Neuronal stem cell (in vitro differentiated cells): Measurements from ENCODE around the gene EIF3D.

Source experiments
- DNase-seq: peaks from one replicate; pipeline ENCODE4 v3.0.0-alpha.2; 2013; ENCODE audit warnings: low spot score
- H2AFZ ChIP-seq: one replicate; pipeline ENCODE4 v1.6.1; 2013; ENCODE audit warnings: mild to moderate bottlenecking, low read length, inconsistent platforms
- H2AK5ac ChIP-seq: 2 replicates; pipeline ENCODE4 v1.6.1; 2013; ENCODE audit warnings: low read depth, mild to moderate bottlenecking, inconsistent platforms, low read length, moderate library complexity, mixed read lengths
- H2BK120ac ChIP-seq: 2 replicates; pipeline ENCODE4 v1.6.1; 2013; ENCODE audit warnings: low read depth, mild to moderate bottlenecking, inconsistent platforms, low read length, moderate library complexity, mixed read lengths
- H2BK12ac ChIP-seq: one replicate; pipeline ENCODE4 v1.6.1; 2013; ENCODE audit warnings: low read length, inconsistent platforms
- H2BK15ac ChIP-seq: 2 replicates; pipeline ENCODE4 v1.6.1; 2013; ENCODE audit warnings: mild to moderate bottlenecking, low read length, inconsistent platforms, mixed read lengths
- H2BK5ac ChIP-seq: one replicate; pipeline ENCODE4 v1.6.1; 2013; ENCODE audit warnings: inconsistent platforms, mild to moderate bottlenecking, low read length, moderate library complexity
- H3K14ac ChIP-seq: one replicate; pipeline ENCODE4 v1.6.1; 2013; ENCODE audit warnings: low read length, inconsistent platforms
- H3K18ac ChIP-seq: 2 replicates; pipeline ENCODE4 v1.6.1; 2013; ENCODE audit warnings: low read length, inconsistent platforms
- H3K23ac ChIP-seq: 2 replicates; pipeline ENCODE4 v1.6.1; 2013; ENCODE audit warnings: low read depth, mild to moderate bottlenecking, mixed read lengths, low read length, inconsistent platforms; ENCODE audit not compliant: poor library complexity
- H3K27ac ChIP-seq: replicated peaks from 3 replicates; pipeline ENCODE4 v1.5.1; 2013; ENCODE audit warnings: low read length, inconsistent platforms
- H3K27me3 ChIP-seq, 3 experiments: 2 replicates each; pipeline ENCODE4 v1.6.1; 2013; ENCODE audit warnings: low read length in 3 of 3, mild to moderate bottlenecking in 2 of 3, inconsistent platforms in 1 of 3, low read depth in 1 of 3, mixed read lengths in 1 of 3, moderate library complexity in 1 of 3; ENCODE audit not compliant: control insufficient read depth in 3 of 3, insufficient read depth in 3 of 3
- H3K36me3 ChIP-seq, 2 donors: replicated peaks in 1 of 2; 2 replicates each; pipeline ENCODE4 v1.6.1; 2013; ENCODE audit warnings: low read length in 2 of 2; ENCODE audit not compliant: control insufficient read depth in 2 of 2, insufficient read depth in 2 of 2
- H3K4ac ChIP-seq: 2 replicates; pipeline ENCODE4 v1.6.1; 2013; ENCODE audit warnings: inconsistent platforms, mild to moderate bottlenecking, low read length, moderate library complexity
- H3K4me1 ChIP-seq, 2 donors: 1 replicate in 1 of 2; 2 replicates in 1 of 2; pipeline ENCODE4 v1.6.1; 2013; ENCODE audit warnings: low read length in 2 of 2, low read depth in 1 of 2; ENCODE audit not compliant: control insufficient read depth in 2 of 2, insufficient read depth in 1 of 2
- H3K4me2 ChIP-seq: one replicate; pipeline ENCODE4 v1.6.1; 2013; ENCODE audit warnings: mild to moderate bottlenecking, low read length, inconsistent platforms; ENCODE audit not compliant: insufficient read depth, poor library complexity, severe bottlenecking
- H3K4me3 ChIP-seq, 2 donors: 2 replicates each; pipeline ENCODE4 v1.5.1; 2013; ENCODE audit warnings: low read length in 2 of 2, mild to moderate bottlenecking in 2 of 2, inconsistent platforms in 1 of 2, moderate library complexity in 1 of 2
- H3K79me1 ChIP-seq: one replicate; pipeline ENCODE4 v1.6.1; 2013; ENCODE audit warnings: low read depth, mild to moderate bottlenecking, inconsistent platforms, low read length, moderate library complexity
- H3K9ac ChIP-seq: one replicate; pipeline ENCODE4 v1.6.1; 2013; ENCODE audit warnings: mild to moderate bottlenecking, low read depth, low read length, inconsistent platforms; ENCODE audit not compliant: poor library complexity
- H3K9me3 ChIP-seq, 2 donors: replicated peaks in 1 of 2; 2 replicates each; pipeline versions ENCODE3 to v1.6.1; 2013; ENCODE audit warnings: low read length in 2 of 2, mild to moderate bottlenecking in 2 of 2, inconsistent platforms in 1 of 2, low read depth in 1 of 2, mixed read lengths in 1 of 2, moderate library complexity in 1 of 2; ENCODE audit not compliant: control insufficient read depth in 2 of 2, insufficient read depth in 1 of 2
- H4K8ac ChIP-seq: one replicate; pipeline ENCODE4 v1.6.1; 2013; ENCODE audit warnings: low read depth, mild to moderate bottlenecking, inconsistent platforms, low read length, moderate library complexity
- H4K91ac ChIP-seq: one replicate; pipeline ENCODE4 v1.6.1; 2013; ENCODE audit warnings: low read length, low read depth, mild to moderate bottlenecking, inconsistent platforms; ENCODE audit not compliant: poor library complexity
- WGBS, 2 donors: extraction: QIAGEN DNeasy Blood & Tissue Kit; methylation state at CpG; one replicate each; pipeline ENCODE4 v1.1.7; 2013; ENCODE audit warnings: missing lambda C conversion rate in 2 of 2, mixed read lengths in 1 of 2; ENCODE audit not compliant: insufficient read length in 2 of 2, insufficient replicate concordance in 1 of 2; ENCODE audit errors: extremely low coverage in 2 of 2; 5-methylcytosine and 5-hydroxymethylcytosine counted together

Gene EIF3D

GRCh38 chr22:36573815-36574363 is 44.9 kb upstream of the EIF3D start:
- Histone ChIP-seq H2BK5ac (no peak overlapping the region), H3K79me1 (no peaks in the 10 kb centered on the region), H2BK15ac (no peak overlapping the region), H3K4me2 (no peak overlapping the region), H3K27ac (no peak overlapping the region), H2BK12ac (no peak overlapping the region), H4K8ac (no peak overlapping the region), H4K91ac (no peak overlapping the region), H3K18ac (no peak overlapping the region), H3K27me3 (peaks cover 0 to 6% (median 0%) of the 10 kb centered on the region in 3 experiments), H3K36me3 (no peaks in the 10 kb centered on the region), H2AFZ (peak overlapping the region; percentile 38), H3K9ac (no peak overlapping the region), H2AK5ac (no peak overlapping the region), H3K4me3 (no peak overlapping the region), H3K4ac (no peak overlapping the region), H3K9me3 (no peaks in the 10 kb centered on the region), H3K4me1 (peaks cover 5 to 9% of the 10 kb centered on the region in 2 donors), H3K14ac (peak overlapping the region; percentile 25), H3K23ac (no peak overlapping the region), H2BK120ac (no peak overlapping the region)
- DNase-seq, result peak; percentile 18
- no CpG with 5 or more reads among the region's 9 CpGs for WGBS, 2 donors

DNA sequence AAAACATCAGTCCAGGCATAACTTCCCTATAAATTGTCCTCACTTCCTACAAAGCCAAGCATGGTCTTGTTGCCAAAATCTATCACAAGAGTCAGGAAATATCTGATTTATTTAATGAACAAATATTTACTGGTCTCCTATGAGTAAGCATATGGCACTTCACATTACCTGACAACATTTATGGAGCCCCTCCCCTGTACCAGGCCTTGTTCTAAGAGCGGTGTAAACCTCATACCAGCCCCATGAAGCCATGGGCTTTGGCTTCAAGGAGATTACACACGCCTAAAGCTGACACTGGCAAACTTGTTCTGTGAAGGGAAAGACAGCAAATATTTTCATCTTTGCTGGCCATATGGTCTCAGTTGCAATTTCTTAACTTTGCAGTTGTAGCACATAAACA is 43.0 kb upstream of the EIF3D start:
- H2BK12ac ChIP-seq, result no peak overlapping the region
- no CpG with 5 or more reads among the region's 2 CpGs for WGBS, 2 donors
- H2AK5ac ChIP-seq, result no peak overlapping the region
- no peak overlapping the region for H3K4me3 ChIP-seq
- H3K4me2 ChIP-seq, result no peak overlapping the region
- peaks cover 5 to 9% of the 10 kb centered on the region in 2 donors for H3K4me1 ChIP-seq
- H2BK5ac ChIP-seq, result no peak overlapping the region
- H2BK120ac ChIP-seq, result no peak overlapping the region
- DNase-seq, result no peak
- H3K4ac ChIP-seq, result no peak overlapping the region
- no peak overlapping the region for H2AFZ ChIP-seq
- H3K14ac ChIP-seq, result no peak overlapping the region
- no peak overlapping the region for H3K18ac ChIP-seq
- H4K8ac ChIP-seq, result no peak overlapping the region
- peaks cover 0 to 6% (median 0%) of the 10 kb centered on the region in 3 experiments for H3K27me3 ChIP-seq
- H3K79me1 ChIP-seq, result no peaks in the 10 kb centered on the region
- H2BK15ac ChIP-seq, result no peak overlapping the region
- no peak overlapping the region for H3K27ac ChIP-seq
- H3K36me3 ChIP-seq, result no peaks in the 10 kb centered on the region
- H3K23ac ChIP-seq, result no peak overlapping the region
- no peak overlapping the region for H3K9ac ChIP-seq
- H3K9me3 ChIP-seq, result no peaks in the 10 kb centered on the region
- H4K91ac ChIP-seq, result no peak overlapping the region

DNA sequence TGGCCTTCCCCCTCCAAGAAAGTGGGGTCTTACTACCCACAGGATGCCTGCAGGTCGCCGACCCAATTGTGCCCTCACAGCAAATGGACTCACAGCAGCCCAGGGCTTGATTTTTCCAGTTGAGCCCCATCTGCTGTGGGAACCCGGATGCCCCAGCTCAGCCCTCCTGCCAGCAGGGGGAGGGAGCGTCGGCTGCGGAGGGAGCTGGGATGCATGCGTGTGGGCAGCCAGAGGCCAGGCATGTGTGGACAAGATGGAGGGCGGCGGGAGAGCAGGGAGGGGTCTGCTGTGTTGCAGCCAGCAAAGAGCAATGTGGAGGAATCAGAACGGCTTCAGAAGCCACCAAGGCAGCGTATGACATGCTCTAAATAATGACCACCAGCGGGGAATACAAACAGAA is 41.0 kb upstream of the EIF3D start:
- no peak overlapping the region for H3K27ac ChIP-seq
- peak; percentile 21 for DNase-seq

GRCh38 chr22:36568846-36569245 is 39.9 kb upstream of the EIF3D start:
- Histone ChIP-seq H2BK12ac (no peak overlapping the region), H3K36me3 (no peaks in the 10 kb centered on the region), H3K23ac (no peak overlapping the region), H4K91ac (no peak overlapping the region), H2AFZ (no peak overlapping the region), H3K9me3 (no peaks in the 10 kb centered on the region), H3K79me1 (no peaks in the 10 kb centered on the region), H3K4me2 (no peak overlapping the region), H2BK5ac (no peak overlapping the region), H2BK15ac (no peak overlapping the region), H3K18ac (no peak overlapping the region), H4K8ac (no peak overlapping the region), H2AK5ac (no peak overlapping the region), H3K27ac (no peak overlapping the region), H3K9ac (no peak overlapping the region), H3K4me3 (no peak overlapping the region), H3K14ac (no peak overlapping the region), H3K4ac (no peak overlapping the region), H2BK120ac (no peak overlapping the region), H3K4me1 (peaks cover 5 to 7% of the 10 kb centered on the region in 2 donors), H3K27me3 (peaks cover 0 to 15% (median 0%) of the 10 kb centered on the region in 3 experiments)
- no CpG with 5 or more reads among the region's 6 CpGs for WGBS, 2 donors
- DNase-seq, result no peak

More for the DNA sequence above, 41.0 kb upstream of the EIF3D start:
- Histone ChIP-seq H2BK120ac (no peak overlapping the region), H3K4me1 (peaks cover 5 to 9% of the 10 kb centered on the region in 2 donors), H2AK5ac (no peak overlapping the region), H3K14ac (no peak overlapping the region), H3K36me3 (no peaks in the 10 kb centered on the region), H3K18ac (peak overlapping the region; percentile 74), H2AFZ (peak overlapping the region; percentile 93), H3K4me3 (no peak overlapping the region), H4K8ac (peak overlapping the region; percentile 97), H3K4me2 (no peak overlapping the region), H3K4ac (no peak overlapping the region), H3K9ac (no peak overlapping the region), H4K91ac (no peak overlapping the region), H3K23ac (no peak overlapping the region), H3K9me3 (no peaks in the 10 kb centered on the region), H2BK15ac (peak overlapping the region; percentile 96), H3K27me3 (peaks cover 0 to 13% (median 0%) of the 10 kb centered on the region in 3 experiments), H2BK12ac (no peak overlapping the region), H3K79me1 (no peaks in the 10 kb centered on the region), H2BK5ac (peak overlapping the region; percentile 56)
- no CpG with 5 or more reads among the region's 12 CpGs for WGBS, 2 donors
